Karpas-422 (cell line): ENCODE measurements around the gene HOXB7. TPM values are rescaled to one million over a fixed set of nuclear protein-coding genes. Genes with fewer than 3 reads are reported as not detected.

Experiments
- DNase-seq: peaks from one replicate; pipeline ENCODE4 v3.0.0-alpha.2; 2015
- H2AFZ ChIP-seq: fragments of 200-600 bp; sonication (generic); 2 replicates; pipeline ENCODE4 v1.6.1; 2014; ENCODE audit warnings: antibody characterized with exemption, low read length, mixed read lengths
- H3K27ac ChIP-seq: fragments of 200-600 bp; sonication (generic); 2 replicates; pipeline ENCODE4 v1.5.1; 2014; ENCODE audit warnings: mild to moderate bottlenecking, low read length, moderate library complexity
- H3K27me3 ChIP-seq: fragments of 200-600 bp; sonication (generic); 2 replicates; pipeline ENCODE4 v1.6.1; 2014; ENCODE audit warnings: low read length, mixed read lengths
- H3K36me3 ChIP-seq: fragments of 200-600 bp; sonication (generic); 2 replicates; pipeline ENCODE4 v1.6.1; 2014; ENCODE audit warnings: low read length, mixed read lengths; ENCODE audit not compliant: insufficient read depth
- H3K4me1 ChIP-seq: fragments of 200-600 bp; sonication (generic); 2 replicates; pipeline ENCODE4 v1.6.1; 2014; ENCODE audit warnings: mild to moderate bottlenecking, low read length, mixed read lengths
- H3K4me2 ChIP-seq: fragments of 200-600 bp; sonication (generic); 2 replicates; pipeline ENCODE4 v1.6.1; 2014; ENCODE audit warnings: low read length, low read depth, mild to moderate bottlenecking; ENCODE audit not compliant: poor library complexity, severe bottlenecking
- H3K4me3 ChIP-seq: fragments of 200-600 bp; sonication (generic); 2 replicates; pipeline ENCODE4 v1.5.1; 2014; ENCODE audit warnings: mild to moderate bottlenecking, antibody characterized with exemption, low read length, mixed read lengths
- H3K79me2 ChIP-seq: fragments of 200-600 bp; sonication (generic); 2 replicates; pipeline ENCODE4 v1.6.1; 2014; ENCODE audit warnings: mild to moderate bottlenecking, low read length, mixed read lengths
- H3K9ac ChIP-seq: fragments of 200-600 bp; sonication (generic); 2 replicates; pipeline ENCODE4 v1.6.0; 2014; ENCODE audit warnings: low read length
- H3K9me2 ChIP-seq: fragments of 200-600 bp; sonication (generic), shearing (Covaris generic); replicated peaks from 2 replicates; pipeline ENCODE4 v1.6.0; 2014; ENCODE audit warnings: mild to moderate bottlenecking, low read length, moderate library complexity; ENCODE audit not compliant: insufficient read depth
- H3K9me3 ChIP-seq: fragments of 300-700, 200-600 bp; sonication (generic); 2 replicates; pipeline ENCODE4 v1.6.1; 2014; ENCODE audit warnings: low read length, mixed read lengths
- H4K20me1 ChIP-seq: fragments of 200-600 bp; sonication (generic); 2 replicates; pipeline ENCODE4 v1.6.1; 2014; ENCODE audit warnings: mild to moderate bottlenecking, antibody characterized with exemption, low read length, low read depth; ENCODE audit not compliant: insufficient read depth
- total RNA-seq: library from RNA; depleted of rRNA; stranded (reverse); fragments of >200 nt; shearing (Covaris generic); gene quantifications from 2 replicates; pipeline ENCODE4 v1.2.3, GENCODE V29; 2014; ENCODE audit warnings: low replicate concordance

Gene HOXB7
- total RNA-seq, 1 experiment from 2014 or later: 9.7 TPM

DNA sequence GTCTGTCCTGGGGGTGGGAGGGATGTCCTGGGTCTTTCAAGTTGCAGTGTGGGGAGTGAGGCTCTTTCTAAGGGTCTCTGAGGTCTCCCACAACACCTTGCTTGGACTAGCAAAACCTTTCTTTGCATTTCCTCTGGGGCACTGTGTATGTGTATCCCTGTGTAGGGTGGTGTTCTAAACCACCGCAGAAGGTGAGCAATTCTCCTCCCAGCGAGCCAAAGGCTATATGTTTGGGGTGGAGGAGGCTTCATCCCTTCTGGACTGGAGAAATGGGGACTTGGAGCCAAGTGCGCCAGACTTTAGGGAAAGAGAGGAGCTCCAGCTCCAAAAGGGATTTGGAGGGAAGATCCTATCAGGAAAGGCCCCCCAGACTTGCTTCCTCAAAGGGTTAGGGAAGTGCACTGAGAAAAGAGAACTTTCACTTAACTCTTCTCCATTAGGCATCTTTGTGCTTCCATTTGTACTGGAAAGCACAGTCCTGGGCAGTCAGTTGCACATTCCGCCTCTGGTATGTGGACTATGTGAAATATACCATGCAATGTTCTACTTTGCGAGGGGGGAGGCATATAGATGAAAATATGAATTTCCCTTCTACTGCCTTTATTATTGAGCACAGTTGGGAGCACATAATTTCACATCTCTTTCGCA, 34.2 kb upstream of the HOXB7 start:
- Histone ChIP-seq H3K9ac (no peak overlapping the region), H3K36me3 (no peaks in the 10 kb centered on the region), H3K9me3 (no peaks in the 10 kb centered on the region), H2AFZ (no peak overlapping the region), H3K4me3 (no peak overlapping the region), H3K4me1 (no peaks in the 10 kb centered on the region), H3K9me2 (no peaks in the 10 kb centered on the region), H3K4me2 (no peak overlapping the region), H3K79me2 (no peaks in the 10 kb centered on the region), H4K20me1 (no peaks in the 10 kb centered on the region), H3K27me3 (no peaks in the 10 kb centered on the region), H3K27ac (no peak overlapping the region)
- no peak for DNase-seq

DNA sequence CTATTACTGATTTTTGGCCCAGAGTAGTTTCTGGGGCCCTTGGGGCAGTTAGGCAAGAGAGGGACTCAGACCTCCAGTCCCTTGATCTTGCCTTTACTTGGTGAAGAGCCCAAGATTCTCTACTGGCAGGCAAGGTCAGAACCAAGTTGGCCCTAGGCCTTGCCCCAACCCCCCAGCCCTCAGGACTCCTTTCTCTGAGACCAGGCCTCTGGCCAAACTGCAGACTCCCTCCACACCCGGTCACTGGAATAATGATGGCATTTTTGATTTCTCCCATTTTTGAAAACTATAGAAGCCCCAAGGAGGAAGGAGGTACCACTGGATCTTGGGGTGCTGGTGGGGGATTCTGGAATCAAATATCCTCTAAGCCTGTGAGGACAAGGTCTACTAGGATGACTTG, 33.3 kb upstream of the HOXB7 start:
- Histone ChIP-seq H3K27me3 (no peaks in the 10 kb centered on the region), H3K9me2 (no peaks in the 10 kb centered on the region), H3K79me2 (no peaks in the 10 kb centered on the region), H3K4me1 (no peaks in the 10 kb centered on the region), H4K20me1 (no peaks in the 10 kb centered on the region), H3K4me3 (no peak overlapping the region), H3K9me3 (no peaks in the 10 kb centered on the region), H3K36me3 (no peaks in the 10 kb centered on the region), H3K4me2 (no peak overlapping the region), H3K9ac (no peak overlapping the region), H3K27ac (no peak overlapping the region), H2AFZ (no peak overlapping the region)
- DNase-seq: no peak

GRCh38 chr17:48643697-48644012, 32.8 kb upstream of the HOXB7 start:
- Histone ChIP-seq H2AFZ (no peak overlapping the region), H3K4me3 (no peak overlapping the region), H3K4me2 (no peak overlapping the region), H3K9ac (no peak overlapping the region), H4K20me1 (no peaks in the 10 kb centered on the region), H3K9me3 (no peaks in the 10 kb centered on the region), H3K4me1 (no peaks in the 10 kb centered on the region), H3K79me2 (no peaks in the 10 kb centered on the region), H3K36me3 (no peaks in the 10 kb centered on the region), H3K27ac (no peak overlapping the region), H3K27me3 (no peaks in the 10 kb centered on the region), H3K9me2 (no peaks in the 10 kb centered on the region)
- DNase-seq: no peak

DNA sequence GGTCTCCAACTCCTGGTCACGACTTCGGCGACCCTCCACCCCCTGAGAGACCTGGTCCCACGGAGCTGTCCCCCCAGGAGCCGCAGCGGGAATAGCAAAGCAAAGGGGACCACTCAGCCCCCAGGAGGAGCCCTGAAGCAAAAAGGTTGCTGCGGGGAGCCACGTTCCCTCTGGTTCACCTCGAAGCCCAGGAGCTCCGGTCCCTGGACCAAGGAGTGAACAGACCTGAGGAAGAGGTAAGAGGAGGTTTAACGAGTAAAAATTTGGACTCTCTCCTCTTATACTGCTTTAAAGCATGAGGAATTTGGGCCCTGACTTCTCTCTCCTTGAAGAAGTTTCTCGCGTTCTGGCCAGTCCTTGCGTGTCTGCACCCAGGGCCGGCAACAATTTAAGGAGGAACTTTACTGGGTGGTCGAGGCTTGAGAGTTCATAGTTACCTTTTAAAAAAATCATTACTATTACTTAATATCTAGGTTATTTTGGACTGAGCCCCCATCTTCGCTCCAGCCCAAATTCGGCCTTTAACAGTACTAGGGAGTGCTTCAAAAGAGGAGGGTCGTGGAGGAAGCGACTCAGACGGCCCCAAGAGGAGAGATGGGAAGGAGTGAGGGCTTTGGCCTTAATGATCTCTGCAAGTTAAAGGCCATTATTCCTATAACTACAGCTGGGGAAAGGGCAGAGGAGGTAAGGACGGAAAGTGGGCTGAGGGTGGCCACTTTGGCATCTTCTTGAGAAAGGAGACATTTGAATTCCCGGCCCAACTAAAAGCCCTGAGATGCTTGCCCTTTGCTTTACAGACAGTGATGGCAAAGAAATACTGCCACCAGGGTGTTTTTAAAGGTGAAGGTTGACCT, 32.3 kb upstream of the HOXB7 start:
- no peak overlapping the region for H2AFZ ChIP-seq
- H3K27ac ChIP-seq: no peak overlapping the region
- no peak overlapping the region for H3K4me3 ChIP-seq
- no peak overlapping the region for H3K4me2 ChIP-seq
- no peaks in the 10 kb centered on the region for H3K79me2 ChIP-seq
- H3K27me3 ChIP-seq: no peaks in the 10 kb centered on the region
- H3K9me3 ChIP-seq: no peaks in the 10 kb centered on the region
- no peaks in the 10 kb centered on the region for H3K36me3 ChIP-seq
- H3K9ac ChIP-seq: no peak overlapping the region
- no peak for DNase-seq
- H3K9me2 ChIP-seq: no peaks in the 10 kb centered on the region
- H3K4me1 ChIP-seq: no peaks in the 10 kb centered on the region
- H4K20me1 ChIP-seq: no peaks in the 10 kb centered on the region

- Histone ChIP-seq H3K4me1 (no peaks in the 10 kb centered on the region), H3K27me3 (no peaks in the 10 kb centered on the region), H3K27ac (no peak overlapping the region), H3K9me3 (no peaks in the 10 kb centered on the region), H3K79me2 (no peaks in the 10 kb centered on the region), H3K9ac (no peak overlapping the region), H2AFZ (no peak overlapping the region), H3K4me3 (no peak overlapping the region), H3K9me2 (no peaks in the 10 kb centered on the region), H3K4me2 (no peak overlapping the region), H4K20me1 (no peaks in the 10 kb centered on the region), H3K36me3 (no peaks in the 10 kb centered on the region)
- DNase-seq: no peak
These were observed 31.4 kb upstream of the HOXB7 start for GRCh38 chr17:48642059-48642842.

GRCh38 chr17:48641541-48642058, 30.8 kb upstream of the HOXB7 start:
- H3K36me3 ChIP-seq: no peaks in the 10 kb centered on the region
- H3K4me1 ChIP-seq: peaks cover 4% of the 10 kb centered on the region
- no peaks in the 10 kb centered on the region for H3K27me3 ChIP-seq
- H3K9ac ChIP-seq: no peak overlapping the region
- H3K79me2 ChIP-seq: no peaks in the 10 kb centered on the region
- no peak overlapping the region for H3K4me2 ChIP-seq
- no peaks in the 10 kb centered on the region for H4K20me1 ChIP-seq
- no peak for DNase-seq
- no peak overlapping the region for H3K27ac ChIP-seq
- H3K9me3 ChIP-seq: no peaks in the 10 kb centered on the region
- no peaks in the 10 kb centered on the region for H3K9me2 ChIP-seq
- no peak overlapping the region for H3K4me3 ChIP-seq
- H2AFZ ChIP-seq: no peak overlapping the region

DNA sequence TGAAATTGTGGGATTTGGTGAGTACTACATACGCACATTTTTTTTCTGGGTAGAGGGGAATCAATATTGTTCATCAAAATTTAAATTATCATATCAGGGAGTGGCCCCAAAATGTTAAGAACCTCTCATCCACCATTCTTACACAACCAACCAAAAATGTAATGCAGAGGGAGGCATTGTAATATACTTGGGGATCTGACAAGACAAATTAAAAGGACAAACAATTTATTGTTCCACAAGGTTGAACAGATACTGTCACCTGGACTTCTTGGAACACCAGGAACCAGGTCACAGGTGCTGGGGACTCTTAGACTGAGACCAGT, 30.0 kb upstream of the HOXB7 start:
- H4K20me1 ChIP-seq: no peaks in the 10 kb centered on the region
- no peak overlapping the region for H3K4me2 ChIP-seq
- no peak overlapping the region for H2AFZ ChIP-seq
- DNase-seq: no peak
- H3K27me3 ChIP-seq: no peaks in the 10 kb centered on the region
- no peaks in the 10 kb centered on the region for H3K9me3 ChIP-seq
- H3K4me3 ChIP-seq: no peak overlapping the region
- H3K9me2 ChIP-seq: no peaks in the 10 kb centered on the region
- no peaks in the 10 kb centered on the region for H3K79me2 ChIP-seq
- no peaks in the 10 kb centered on the region for H3K36me3 ChIP-seq
- H3K9ac ChIP-seq: no peak overlapping the region
- H3K27ac ChIP-seq: no peak overlapping the region
- peaks cover 10% of the 10 kb centered on the region for H3K4me1 ChIP-seq
